Suprapubic skin (tissue), 4 donors: ENCODE measurements around the gene INPP4B. TPM values are rescaled to one million over a fixed set of nuclear protein-coding genes. Genes with fewer than 3 reads are reported as not detected.

Experiments
- DNase-seq, 2 donors: peaks; one replicate each; pipeline ENCODE4 v3.0.0-alpha.2; 2019; ENCODE audit warnings: low spot score in 2 of 2
- H3K27ac ChIP-seq: fragments of 200-600 bp; sonication (generic); one replicate; pipeline ENCODE4 v1.5.1; 2019
- H3K27me3 ChIP-seq: fragments of 200-600 bp; sonication (generic); one replicate; pipeline ENCODE4 v1.5.1; 2019
- H3K36me3 ChIP-seq: fragments of 200-600 bp; sonication (generic); one replicate; pipeline ENCODE4 v1.5.1; 2019
- H3K4me1 ChIP-seq: fragments of 200-600 bp; sonication (generic); one replicate; pipeline ENCODE4 v1.5.1; 2019
- H3K4me3 ChIP-seq: fragments of 200-600 bp; sonication (generic); one replicate; pipeline ENCODE4 v1.5.1; 2019; ENCODE audit warnings: mild to moderate bottlenecking
- H3K9me3 ChIP-seq: fragments of 200-600 bp; sonication (generic); one replicate; pipeline ENCODE4 v1.5.1; 2019
- CTCF ChIP-seq, 2 donors: fragments of 200-600 bp in 1 of 2; fragments of 450-650 bp in 1 of 2; sonication (generic) in 1 of 2; IDR thresholded peaks; one replicate each; pipeline ENCODE4 v1.5.1; 2016 to 2019; ENCODE audit warnings: antibody characterized with exemption in 2 of 2, mild to moderate bottlenecking in 1 of 2, moderate library complexity in 1 of 2
- EP300 ChIP-seq: sonication (generic); formaldehyde crosslinking; IDR thresholded peaks from one replicate; pipeline ENCODE4 v1.6.1; 2017; ENCODE audit warnings: antibody characterized with exemption
- POLR2A ChIP-seq, 2 donors: fragments of 450-650 bp; IDR thresholded peaks; one replicate each; pipeline ENCODE4 v1.6.1; 2017; ENCODE audit warnings: antibody characterized with exemption in 2 of 2, mild to moderate bottlenecking in 2 of 2, moderate library complexity in 2 of 2
- POLR2AphosphoS5 ChIP-seq, 3 donors: sonication (generic); formaldehyde crosslinking; IDR thresholded peaks; one replicate each; pipeline ENCODE4 v1.6.1; 2017; ENCODE audit warnings: antibody characterized with exemption in 3 of 3
- WGBS: methylation state at CpG from one replicate; pipeline ENCODE4 v1.1.5; 2018; 5-methylcytosine and 5-hydroxymethylcytosine counted together
- total RNA-seq, 4 donors: library from RNA; depleted of rRNA; stranded (reverse); fragments of >200 nt; gene quantifications; one replicate each; pipeline ENCODE4 v1.1.0, GENCODE V29; 2016

INPP4B gene
- total RNA-seq, 4 donors from 2014 or later: 12.4 to 27.4 (median 17.4) TPM

DNA sequence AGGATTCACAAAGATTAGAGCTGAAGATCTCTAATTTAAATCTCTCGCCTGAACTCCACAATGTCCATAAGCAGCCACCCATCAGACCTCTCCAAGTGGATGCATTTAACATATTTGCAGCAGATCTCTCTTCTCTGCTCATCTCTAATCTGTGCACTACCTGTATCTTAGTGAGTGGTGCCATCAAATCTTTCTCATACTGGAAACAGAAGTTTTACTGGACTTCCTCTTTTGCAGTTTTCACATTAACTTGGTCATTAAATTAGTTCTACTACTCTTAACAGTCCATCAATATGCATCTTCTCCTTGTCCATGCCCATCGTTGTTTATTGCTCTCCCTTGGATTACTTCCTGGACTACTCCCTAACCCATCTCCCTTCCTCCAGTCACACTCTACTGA lies 721.2 kb downstream of the INPP4B start:
- H3K36me3 ChIP-seq: peaks cover 5% of the 10 kb centered on the region
- H3K9me3 ChIP-seq: no peaks in the 10 kb centered on the region
- no peak for DNase-seq
- TF ChIP-seq EP300 (no peak), POLR2A (IDR thresholded peaks at IDR 0.05) (no peak), POLR2AphosphoS5 (IDR thresholded peaks at IDR 0.05) (no peak), CTCF (IDR thresholded peaks at IDR 0.05) (no peak)
- WGBS: 78% methylated on average over 2 of the region's 2 CpGs
- H3K27me3 ChIP-seq: no peaks in the 10 kb centered on the region
- H3K27ac ChIP-seq: no peak overlapping the region
- no peak overlapping the region for H3K4me3 ChIP-seq
- no peaks in the 10 kb centered on the region for H3K4me1 ChIP-seq

DNA sequence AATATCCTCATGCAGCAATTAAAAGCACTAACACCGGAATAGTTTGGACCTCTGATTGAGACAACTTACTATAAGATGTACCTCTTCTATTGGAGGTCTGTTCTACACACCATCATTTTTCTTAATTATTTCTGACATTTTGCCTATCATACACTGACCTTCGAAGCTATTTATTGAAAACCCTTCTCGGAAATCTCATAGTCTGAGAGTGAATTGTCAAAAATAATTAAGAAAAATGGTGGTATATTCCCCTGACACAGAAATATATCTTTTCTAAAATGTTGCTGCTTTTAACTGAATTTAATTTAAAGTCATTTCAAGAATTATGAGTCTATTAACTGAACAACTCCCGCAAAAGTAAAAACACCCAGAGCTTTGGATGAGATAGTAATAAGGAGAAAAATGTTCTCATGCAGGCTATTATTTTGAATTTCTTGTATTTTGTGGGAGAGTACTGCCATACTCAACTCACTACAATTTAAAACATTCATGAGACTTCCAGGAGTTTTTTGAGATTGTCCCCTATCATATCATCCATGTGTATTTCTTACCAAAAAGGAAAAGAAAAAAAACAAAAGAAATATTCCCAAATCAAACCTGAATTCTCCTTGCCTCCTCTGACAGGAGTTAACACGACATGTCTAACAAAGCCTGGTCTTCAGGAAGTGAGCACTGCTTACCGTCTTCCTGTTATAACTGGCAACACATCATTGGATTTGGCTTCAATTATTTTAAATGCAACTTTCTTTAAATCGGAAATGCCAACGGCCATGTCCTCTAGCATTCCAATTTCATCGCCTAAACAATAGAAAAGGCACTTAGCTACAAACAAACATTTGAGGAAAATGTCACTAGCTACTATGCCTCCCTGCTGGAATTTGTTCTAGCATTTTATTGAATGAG lies 724.4 kb downstream of the INPP4B start:
- Histone ChIP-seq H3K27me3 (no peaks in the 10 kb centered on the region), H3K27ac (no peak overlapping the region), H3K4me3 (no peak overlapping the region), H3K9me3 (no peaks in the 10 kb centered on the region), H3K4me1 (no peaks in the 10 kb centered on the region), H3K36me3 (peaks cover 5% of the 10 kb centered on the region)
- WGBS: 68% methylated on average over 9 of the region's 9 CpGs
- no peak for DNase-seq
- TF ChIP-seq POLR2AphosphoS5 (IDR thresholded peaks at IDR 0.05) (no peak), EP300 (no peak), CTCF (IDR thresholded peaks at IDR 0.05) (no peak), POLR2A (IDR thresholded peaks at IDR 0.05) (no peak)

DNA sequence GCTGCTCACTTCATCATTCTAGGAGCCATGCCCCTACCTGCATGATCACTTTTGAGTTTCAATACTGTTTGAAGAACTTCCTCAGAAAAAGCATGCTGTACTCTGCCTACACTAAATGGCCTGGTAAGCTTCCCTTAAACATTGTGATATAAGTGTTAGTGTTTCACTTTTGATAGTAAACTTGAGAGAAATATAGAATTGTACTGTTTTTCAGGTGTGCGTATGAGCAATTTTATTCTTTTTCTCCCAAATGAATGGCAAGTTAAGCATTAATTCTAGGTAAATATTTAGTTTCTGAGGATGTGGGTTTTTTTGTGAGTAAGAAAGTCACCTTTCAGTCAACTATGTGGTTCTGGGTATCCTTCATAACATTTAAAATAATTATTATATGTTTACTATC lies 725.2 kb downstream of the INPP4B start:
- H3K36me3 ChIP-seq: peaks cover 5% of the 10 kb centered on the region
- 100% methylated on average over 1 of the region's 1 CpG for WGBS
- no peak for DNase-seq

DNA sequence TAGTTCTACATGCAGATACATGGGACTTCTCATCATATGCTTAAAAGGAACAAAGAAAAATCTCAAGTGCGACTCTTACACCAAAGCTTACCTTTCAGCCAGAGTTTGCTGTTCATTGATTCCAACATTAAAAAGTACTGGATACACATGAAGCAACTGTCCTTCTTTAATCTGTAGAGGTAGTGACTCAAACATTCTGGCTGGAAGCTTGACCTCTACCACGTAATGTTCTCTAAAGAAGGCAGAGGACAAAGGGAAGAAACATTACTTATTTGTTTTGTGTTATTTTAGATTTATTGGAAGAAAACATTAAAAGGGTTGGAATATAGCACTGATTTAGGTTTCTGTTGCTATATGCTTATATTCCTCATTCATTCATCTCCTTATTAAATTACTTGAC lies 733.6 kb downstream of the INPP4B start:
- no peak for DNase-seq
- Histone ChIP-seq H3K27me3 (no peaks in the 10 kb centered on the region), H3K27ac (no peak overlapping the region), H3K36me3 (no peaks in the 10 kb centered on the region), H3K9me3 (no peaks in the 10 kb centered on the region), H3K4me3 (no peak overlapping the region), H3K4me1 (no peaks in the 10 kb centered on the region)
- TF ChIP-seq POLR2A (IDR thresholded peaks at IDR 0.05) (no peak), POLR2AphosphoS5 (IDR thresholded peaks at IDR 0.05) (no peak), EP300 (no peak), CTCF (IDR thresholded peaks at IDR 0.05) (no peak)
- WGBS: 97% methylated on average over 2 of the region's 2 CpGs

More for the DNA sequence above, 725.2 kb downstream of the INPP4B start:
- Histone ChIP-seq H3K4me1 (no peaks in the 10 kb centered on the region), H3K27me3 (no peaks in the 10 kb centered on the region), H3K9me3 (no peaks in the 10 kb centered on the region), H3K27ac (no peak overlapping the region), H3K4me3 (no peak overlapping the region)
- TF ChIP-seq CTCF (IDR thresholded peaks at IDR 0.05): no peak
- no peak for TF ChIP-seq POLR2A (IDR thresholded peaks at IDR 0.05)

GRCh38 chr4:142110136-142110535 lies 736.0 kb downstream of the INPP4B start:
- no peaks in the 10 kb centered on the region for H3K9me3 ChIP-seq
- no peaks in the 10 kb centered on the region for H3K4me1 ChIP-seq
- H3K36me3 ChIP-seq: no peaks in the 10 kb centered on the region
- H3K4me3 ChIP-seq: no peak overlapping the region
- H3K27me3 ChIP-seq: no peaks in the 10 kb centered on the region
- H3K27ac ChIP-seq: no peak overlapping the region
- no peak for DNase-seq
- TF ChIP-seq POLR2AphosphoS5 (IDR thresholded peaks at IDR 0.05) (no peak), POLR2A (IDR thresholded peaks at IDR 0.05) (no peak)
